Measurements from ENCODE around the gene OASL. TPM values are rescaled to one million over a fixed set of nuclear protein-coding genes. Genes with fewer than 3 reads are reported as not detected.

The OASL gene
- total RNA-seq, 2 experiments from 2014 or later: 11.1 to 11.4 TPM

DNA sequence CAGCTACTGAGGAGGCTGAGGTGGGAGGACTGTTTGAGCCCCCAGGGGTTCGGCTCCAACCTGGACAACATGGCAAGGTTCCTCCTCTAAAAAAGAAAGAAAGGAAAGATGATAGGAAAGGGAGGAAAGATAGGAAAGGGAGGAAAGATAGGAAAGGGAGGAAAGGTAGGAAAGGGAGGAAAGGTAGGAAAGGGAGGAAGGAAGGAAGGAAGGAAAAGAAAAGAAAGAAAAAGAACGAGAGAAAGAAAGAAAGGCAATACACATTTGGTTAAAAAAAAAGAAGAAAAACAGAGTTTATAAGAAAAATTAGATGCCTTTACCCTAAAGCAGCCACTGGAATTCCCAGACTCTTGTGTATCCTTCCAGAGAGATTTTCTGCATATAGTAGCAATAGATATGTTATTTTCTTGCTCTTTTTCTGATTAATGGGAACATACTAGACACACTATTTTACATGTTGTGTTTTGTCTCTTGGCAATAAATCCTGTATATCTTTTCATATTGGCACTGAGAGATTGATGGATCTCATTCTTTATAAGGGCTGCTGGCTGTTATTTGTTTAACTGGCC, 48.5 kb downstream of the OASL start:
- CTCF ChIA-PET: interaction anchor here (0.6 to 1.6 kb wide), 3 partner anchors 17 to 344 kb away, joined by 3 to 4 read pairs (median 3); partner anchors contain the start of gene OASL
- H3K27ac Mint-ChIP-seq: no peak overlapping the region
- no peaks in the 10 kb centered on the region for H3K9me3 Mint-ChIP-seq
- H3K4me1 Mint-ChIP-seq (ENCODE audit: low read depth): no peaks in the 10 kb centered on the region
- H3K36me3 Mint-ChIP-seq (ENCODE audit: low read depth): no peaks in the 10 kb centered on the region
- intact Hi-C loops (cut with micrococcal nuclease): no loop called here
- POLR2A ChIA-PET: no interaction called here
- TF ChIP-seq CTCF (IDR thresholded peaks at IDR 0.05): no peak
- no peak for ATAC-seq
- peaks cover 5% of the 10 kb centered on the region for H3K27me3 Mint-ChIP-seq
- no peak overlapping the region for H3K4me3 Mint-ChIP-seq
- no peak for DNase-seq

DNA sequence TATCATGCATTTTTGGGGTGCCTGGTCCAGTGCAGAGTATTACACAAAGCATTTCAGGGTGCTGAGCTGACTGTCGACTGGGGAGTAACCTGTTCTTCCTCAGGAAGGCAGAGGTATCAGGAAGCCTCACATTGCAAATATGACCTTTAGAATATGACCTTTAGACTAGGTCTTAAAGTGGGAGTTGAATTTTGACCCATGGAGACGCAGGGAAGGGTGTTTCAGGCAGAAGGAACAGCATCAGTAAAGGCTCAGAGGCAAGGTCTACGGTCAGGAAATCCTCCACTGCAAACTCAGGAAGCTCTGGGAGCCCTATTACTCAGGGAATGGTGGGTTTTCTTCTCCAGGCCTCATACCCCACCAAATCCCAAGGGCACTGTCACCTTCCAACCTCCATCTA, 49.4 kb downstream of the OASL start:
- ATAC-seq: no peak
- DNase-seq: no peak
- H3K27me3 Mint-ChIP-seq: peaks cover 3% of the 10 kb centered on the region
- H3K9me3 Mint-ChIP-seq: no peaks in the 10 kb centered on the region
- POLR2A ChIA-PET: no interaction called here
- H3K36me3 Mint-ChIP-seq (ENCODE audit: low read depth): no peaks in the 10 kb centered on the region
- no peak for TF ChIP-seq CTCF (IDR thresholded peaks at IDR 0.05)
- H3K4me1 Mint-ChIP-seq (ENCODE audit: low read depth): no peaks in the 10 kb centered on the region
- H3K4me3 Mint-ChIP-seq: no peak overlapping the region
- no peak overlapping the region for H3K27ac Mint-ChIP-seq
- intact Hi-C loops (cut with micrococcal nuclease): no loop called here
- CTCF ChIA-PET: no interaction called here

DNA sequence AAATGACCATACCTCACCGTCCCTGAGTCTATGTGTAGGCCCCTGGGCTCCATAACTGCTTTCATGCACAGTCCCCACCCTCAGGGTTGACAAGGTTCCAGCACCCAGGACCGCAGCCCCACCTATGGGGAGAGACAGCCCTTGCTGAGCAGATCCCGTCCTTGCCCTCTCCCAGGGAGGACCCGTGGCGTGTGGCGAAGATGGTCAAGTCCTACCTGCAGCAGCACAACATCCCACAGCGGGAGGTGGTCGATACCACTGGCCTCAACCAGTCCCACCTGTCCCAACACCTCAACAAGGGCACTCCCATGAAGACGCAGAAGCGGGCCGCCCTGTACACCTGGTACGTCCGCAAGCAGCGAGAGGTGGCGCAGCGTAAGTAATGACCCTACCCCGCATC, 50.4 kb downstream of the OASL start:
- DNase-seq (no peak), ATAC-seq (no peak)
- POLR2A ChIA-PET: no interaction called here
- CTCF ChIA-PET: no interaction called here
- no peak for TF ChIP-seq CTCF (IDR thresholded peaks at IDR 0.05)
- intact Hi-C loops (cut with micrococcal nuclease): no loop called here
- no peaks in the 10 kb centered on the region for H3K36me3 Mint-ChIP-seq (ENCODE audit: low read depth)
- no peaks in the 10 kb centered on the region for H3K27me3 Mint-ChIP-seq
- H3K4me3 Mint-ChIP-seq: no peak overlapping the region
- H3K9me3 Mint-ChIP-seq: no peaks in the 10 kb centered on the region
- H3K27ac Mint-ChIP-seq: no peak overlapping the region
- H3K4me1 Mint-ChIP-seq (ENCODE audit: low read depth): no peaks in the 10 kb centered on the region

- no peak for TF ChIP-seq CTCF (IDR thresholded peaks at IDR 0.05)
- no peak overlapping the region for H3K27ac Mint-ChIP-seq
- no peaks in the 10 kb centered on the region for H3K9me3 Mint-ChIP-seq
- DNase-seq (no peak), ATAC-seq (no peak)
- ChIA-PET POLR2A (no interaction called here), CTCF (no interaction called here)
- intact Hi-C loops (cut with micrococcal nuclease): no loop called here
- H3K4me1 Mint-ChIP-seq (ENCODE audit: low read depth): no peaks in the 10 kb centered on the region
- no peak overlapping the region for H3K4me3 Mint-ChIP-seq
- no peaks in the 10 kb centered on the region for H3K36me3 Mint-ChIP-seq (ENCODE audit: low read depth)
- no peaks in the 10 kb centered on the region for H3K27me3 Mint-ChIP-seq
These were observed 50.8 kb downstream of the OASL start for GRCh38 chr12:120988234-120988633.

DNA sequence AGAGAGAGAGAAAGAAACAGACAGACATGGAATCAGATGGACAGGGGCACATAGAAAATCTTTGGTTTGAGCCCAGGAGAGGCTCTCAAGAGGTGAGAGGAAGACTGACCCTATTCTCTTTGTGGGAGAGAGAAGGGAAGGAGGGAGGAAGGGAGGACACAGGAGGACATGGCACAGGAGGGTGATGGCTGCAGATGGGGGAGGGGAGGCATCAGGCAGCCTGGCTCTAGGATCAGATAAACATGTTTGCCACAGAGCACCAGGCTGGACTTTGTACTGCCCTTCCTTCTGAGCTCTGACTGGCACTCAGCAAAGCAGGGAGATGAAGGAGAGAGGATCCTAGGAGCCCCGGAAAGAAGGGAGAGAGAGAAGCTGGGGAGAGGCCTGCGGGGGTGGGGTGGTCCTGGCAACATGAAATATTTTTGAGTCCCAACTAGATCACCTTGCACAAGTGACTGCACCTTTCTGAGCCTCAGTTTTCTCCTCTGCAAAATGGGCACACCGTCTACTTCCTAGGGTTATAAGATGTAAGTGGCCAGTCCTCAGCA, 54.6 kb downstream of the OASL start:
- intact Hi-C loops (cut with micrococcal nuclease): no loop called here
- Mint-ChIP-seq H3K4me3 (no peak overlapping the region), H3K36me3 (ENCODE audit: low read depth) (no peaks in the 10 kb centered on the region), H3K9me3 (no peaks in the 10 kb centered on the region), H3K27ac (no peak overlapping the region), H3K4me1 (ENCODE audit: low read depth) (no peaks in the 10 kb centered on the region), H3K27me3 (no peaks in the 10 kb centered on the region)
- DNase-seq (no peak), ATAC-seq (no peak)
- POLR2A ChIA-PET: no interaction called here
- no peak for TF ChIP-seq CTCF (IDR thresholded peaks at IDR 0.05)
- CTCF ChIA-PET: interaction anchor here (0.8 to 3.9 kb wide), 2 partner anchors 12 to 20 kb away, joined by 4 to 24 read pairs; no protein-coding TSS in a partner anchor
